GM12875 (cell line): ENCODE measurements around the gene DEAF1.

Source experiments
- H3K4me3 ChIP-seq: one replicate; pipeline ENCODE4 v1.5.1; 2011; ENCODE audit warnings: low read depth, low read length, control low read depth
- CTCF ChIP-seq: IDR thresholded peaks from 2 replicates; pipeline ENCODE4 v1.5.1; 2011; ENCODE audit warnings: low read depth, mild to moderate bottlenecking, control low read depth, inconsistent platforms, low read length, moderate library complexity, borderline replicate concordance; ENCODE audit not compliant: insufficient read depth

DEAF1 gene

GRCh38 chr11:610146-610801 lies 84.7 kb downstream of the DEAF1 start:
- H3K4me3 ChIP-seq = no peak overlapping the region
- no peak for TF ChIP-seq CTCF

- H3K4me3 ChIP-seq = no peak overlapping the region
- TF ChIP-seq CTCF = no peak
These were observed 85.6 kb downstream of the DEAF1 start for GRCh38 chr11:609341-609811.

GRCh38 chr11:608791-609251 lies 86.2 kb downstream of the DEAF1 start:
- no peak overlapping the region for H3K4me3 ChIP-seq
- no peak for TF ChIP-seq CTCF

GRCh38 chr11:607971-608659 lies 86.9 kb downstream of the DEAF1 start:
- H3K4me3 ChIP-seq = no peak overlapping the region
- no peak for TF ChIP-seq CTCF

GRCh38 chr11:607020-607780 lies 87.8 kb downstream of the DEAF1 start:
- H3K4me3 ChIP-seq = no peak overlapping the region
- no peak for TF ChIP-seq CTCF

GRCh38 chr11:606245-606644 lies 88.8 kb downstream of the DEAF1 start:
- TF ChIP-seq CTCF = no peak
- H3K4me3 ChIP-seq = no peak overlapping the region
